Activated CD4-positive, alpha-beta T cell treated with anti-CD3 and anti-CD28 coated beads, Interleukin-10, Interleukin-2, amounts not matched to agents 100 ng/mL and 50 ng/mL, durations not matched to agents 16 hours and 8 hours (primary cell): ENCODE measurements around the gene FSD1L.

Source experiments
- DNase-seq: peaks from one replicate; pipeline ENCODE4 v3.0.0-alpha.2; 2020

Gene FSD1L

DNA sequence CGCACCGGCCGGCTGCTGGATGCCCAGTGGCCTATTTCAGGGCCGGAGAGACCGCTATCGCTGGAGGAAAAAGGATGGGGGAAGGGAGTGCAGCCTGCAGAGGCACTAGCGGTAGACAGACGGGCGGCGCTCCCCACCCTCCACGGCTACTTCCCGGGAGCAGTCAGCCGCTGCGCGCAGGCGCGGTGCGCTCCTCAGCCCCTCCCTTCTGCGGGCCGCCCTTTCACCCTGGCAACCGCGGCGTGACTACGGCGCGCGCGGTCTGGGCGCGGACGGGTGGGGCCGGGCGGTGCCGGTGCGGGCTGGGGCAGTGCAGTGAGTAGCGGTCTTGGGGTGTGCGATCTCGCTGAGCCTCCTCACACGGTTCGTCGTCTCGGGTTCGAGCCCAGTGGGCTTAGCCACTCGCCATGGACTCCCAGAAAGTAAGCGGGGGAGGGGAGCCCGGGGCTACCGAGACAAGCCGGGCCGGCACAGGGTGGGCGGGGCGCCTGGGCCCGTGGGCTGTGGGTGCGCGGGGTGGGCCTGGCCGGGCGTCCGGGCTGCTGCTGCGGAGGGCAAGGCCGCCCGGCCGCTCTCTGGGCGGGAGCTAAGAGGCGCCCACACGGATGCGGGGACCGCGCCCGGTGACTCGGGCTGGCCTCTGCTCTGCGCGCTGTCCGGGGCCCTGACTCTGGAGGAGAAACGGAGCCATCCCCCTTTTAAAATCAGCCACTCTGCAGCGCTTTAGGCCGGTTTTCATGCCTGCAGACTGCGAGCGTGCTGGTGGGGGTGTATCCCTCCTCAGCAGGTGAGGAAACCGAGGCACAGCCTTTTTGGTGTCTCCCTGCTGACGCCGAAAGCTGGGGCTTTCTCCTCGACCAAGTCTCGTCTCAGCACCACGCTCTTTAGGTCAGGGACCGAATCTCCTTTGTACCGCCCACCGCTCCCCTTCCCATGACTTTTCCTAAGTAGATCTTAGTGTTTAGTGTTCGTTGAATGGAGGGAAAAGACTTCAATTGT lies at the start of gene FSD1L:
Gene FSD1L (plus strand): TSS at position 221 of the 999 bp plus-strand sequence. CDS start 187 bp downstream, at position 408.
- DNase-seq: peak; percentile 93

DNA sequence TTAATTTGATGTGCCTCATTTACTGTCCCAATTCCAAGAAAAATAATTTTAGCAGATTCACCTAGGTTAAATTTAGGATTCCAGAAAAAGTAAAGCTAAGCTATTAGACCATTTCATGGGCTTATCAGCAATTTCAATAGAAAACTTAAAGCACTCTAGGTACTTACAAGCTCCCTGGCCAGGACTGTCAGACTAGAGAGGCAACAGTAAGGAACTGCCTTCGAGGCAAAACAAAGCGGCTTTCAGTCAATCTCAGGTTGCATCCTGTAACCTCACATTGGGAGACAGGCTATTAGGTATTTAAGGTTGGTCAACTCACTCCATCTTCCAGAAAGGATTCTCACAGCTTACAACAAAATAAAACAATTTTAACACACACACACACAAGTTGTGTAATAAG lies 48.7 kb upstream of the FSD1L start:
- DNase-seq: no peak

DNA sequence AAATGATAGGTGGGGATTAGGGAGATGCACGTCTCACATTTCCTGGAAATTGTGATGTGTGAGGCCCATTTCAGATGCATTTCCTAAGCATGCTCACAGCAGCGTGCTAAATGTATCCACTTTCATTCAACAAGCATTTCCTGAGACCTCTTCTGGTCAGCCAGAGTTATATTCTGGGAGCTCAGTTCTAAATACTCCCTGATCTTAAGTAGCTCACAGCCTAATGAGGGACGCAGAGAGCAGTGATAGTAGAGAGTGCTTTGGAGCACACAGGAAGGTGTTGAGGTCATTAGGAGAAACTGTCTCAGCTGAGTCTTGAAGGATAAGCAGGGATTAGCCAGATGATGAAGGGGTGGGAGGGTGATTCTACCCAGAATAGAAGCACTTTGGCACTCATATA lies 46.2 kb upstream of the FSD1L start:
- DNase-seq: no peak

DNA sequence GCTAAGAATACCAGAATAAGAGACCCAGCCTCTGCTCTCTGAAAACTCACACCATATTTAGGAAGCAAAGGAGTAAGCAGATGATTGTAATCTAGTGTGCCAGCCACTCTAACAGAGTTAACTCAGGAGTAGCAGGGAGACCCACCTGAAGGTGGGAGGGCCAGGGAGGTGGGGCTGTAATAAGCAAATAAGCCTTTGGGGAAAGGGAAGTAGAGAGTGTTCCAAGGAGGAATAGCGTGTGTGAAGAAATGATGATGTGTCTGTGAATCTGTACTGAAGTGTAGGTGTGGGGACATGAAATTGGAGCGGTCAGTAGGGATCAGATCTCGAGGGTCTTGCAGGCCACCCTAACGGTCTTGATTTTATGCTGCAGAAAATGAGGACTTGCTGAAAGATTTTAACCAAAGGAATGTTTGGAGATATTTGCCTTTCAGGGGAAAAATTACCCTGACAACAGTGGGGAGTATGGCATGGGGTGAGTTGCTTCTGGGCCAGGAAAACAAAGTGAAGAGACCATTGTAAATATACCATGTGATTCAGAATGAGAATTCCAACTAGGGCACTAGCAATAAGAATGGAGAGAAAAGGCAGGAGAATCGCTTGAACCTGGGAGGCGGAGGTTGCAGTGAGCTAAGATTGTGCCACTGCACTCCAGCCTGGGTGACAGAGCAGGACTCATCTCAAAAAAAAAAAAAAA lies 44.1 kb upstream of the FSD1L start:
- no peak for DNase-seq

DNA sequence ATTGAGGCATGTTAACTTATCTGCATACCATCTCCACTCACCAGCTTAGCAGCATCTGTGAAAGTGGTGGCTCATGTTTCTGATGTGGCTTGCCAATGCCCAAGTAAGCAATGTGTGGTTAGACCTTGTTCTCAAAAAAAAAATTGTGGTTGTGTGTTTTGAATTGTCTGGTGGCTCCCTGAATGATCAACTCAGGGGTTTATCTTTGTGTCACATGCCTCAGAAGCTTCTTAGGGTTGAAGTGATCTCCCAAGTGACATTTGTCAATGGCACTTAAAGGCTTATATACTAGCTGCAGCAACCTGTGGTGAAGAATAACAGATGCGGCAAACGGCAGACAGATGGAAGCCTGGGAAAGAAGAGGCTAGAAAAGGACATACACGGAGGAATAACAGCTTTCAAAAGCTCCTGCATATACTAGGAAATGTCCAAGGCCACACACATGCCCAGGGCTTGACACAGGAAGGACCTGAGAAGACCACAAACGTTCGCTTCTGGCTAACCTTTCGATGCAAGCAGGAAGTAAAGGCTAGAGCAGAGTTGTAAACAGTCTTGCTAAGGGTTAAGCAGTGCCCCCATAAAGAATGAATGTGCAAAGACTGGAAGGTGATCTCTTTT lies 42.2 kb upstream of the FSD1L start:
- peak; percentile 88 for DNase-seq

DNA sequence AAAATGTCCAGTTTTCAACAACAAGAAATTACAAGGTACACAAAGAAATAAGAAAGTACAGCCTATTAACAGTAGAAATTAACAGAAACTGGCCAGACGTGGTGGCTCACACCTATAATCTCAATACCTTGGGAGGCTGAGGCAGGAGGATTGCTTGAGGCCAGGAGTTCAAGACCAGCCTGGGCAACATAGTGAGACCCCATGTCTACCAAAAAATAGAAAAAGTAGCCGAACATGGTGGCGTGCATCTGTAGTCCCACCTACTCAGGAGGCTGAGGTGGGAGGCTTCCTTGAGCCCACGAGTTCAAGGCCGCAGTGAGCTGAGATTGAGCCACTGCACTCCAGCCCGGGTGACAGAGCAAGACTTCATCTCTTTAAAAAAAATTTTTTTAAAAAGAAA lies 41.5 kb upstream of the FSD1L start:
- no peak for DNase-seq

DNA sequence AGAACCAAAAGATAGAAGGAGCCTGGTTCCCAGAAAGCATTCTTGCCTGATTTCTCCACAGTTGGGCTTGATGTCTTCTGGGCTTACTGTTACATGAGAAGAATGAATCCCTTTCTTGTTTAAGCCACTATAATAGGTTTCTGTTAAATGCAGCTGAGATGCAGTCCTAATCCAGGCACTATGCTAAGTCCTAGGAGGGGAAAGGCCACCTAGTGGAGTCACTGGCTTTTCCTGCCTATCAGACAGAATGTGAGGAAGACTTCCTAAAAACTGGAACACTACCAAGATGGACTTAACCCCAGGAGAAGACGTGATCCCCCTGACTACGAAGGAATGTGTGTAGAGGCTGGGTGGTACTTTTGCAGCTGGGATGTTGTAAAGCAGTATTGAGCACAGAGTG lies 34.3 kb upstream of the FSD1L start:
- DNase-seq: no peak

DNA sequence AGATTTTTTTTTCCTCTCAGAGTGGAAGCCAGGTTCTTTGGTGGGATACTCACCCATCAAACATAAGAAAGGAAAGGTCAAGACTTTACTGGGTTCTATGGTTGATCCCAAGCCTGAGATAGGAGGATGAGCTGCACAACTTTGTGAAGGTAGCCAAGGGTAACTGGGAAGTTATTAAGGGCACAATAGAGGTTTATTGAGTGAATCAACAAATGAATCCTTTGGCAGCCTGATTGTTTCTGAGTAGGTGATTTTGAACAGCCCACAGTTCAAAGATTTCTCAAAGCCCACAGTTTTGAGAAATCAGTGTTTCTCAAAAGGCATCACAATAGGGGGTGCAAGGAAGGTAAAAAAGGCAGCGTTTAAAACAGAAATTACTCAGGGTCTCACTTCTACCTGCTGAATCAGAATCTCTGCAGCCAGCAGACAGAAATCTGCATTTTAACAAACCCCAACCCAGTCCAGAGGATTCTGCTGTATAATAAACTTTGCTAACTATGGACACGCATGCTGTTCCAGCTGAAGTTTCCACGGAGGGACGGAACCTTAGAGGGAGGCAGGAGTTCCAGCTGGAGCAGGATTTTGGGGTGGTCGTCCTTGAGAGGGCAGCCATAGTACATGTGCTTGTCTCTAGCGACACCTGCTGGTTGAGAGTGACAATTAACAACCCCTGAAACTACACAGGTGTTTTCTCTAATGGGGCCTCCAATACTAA lies 32.7 kb upstream of the FSD1L start:
- DNase-seq: peak; percentile 64

DNA sequence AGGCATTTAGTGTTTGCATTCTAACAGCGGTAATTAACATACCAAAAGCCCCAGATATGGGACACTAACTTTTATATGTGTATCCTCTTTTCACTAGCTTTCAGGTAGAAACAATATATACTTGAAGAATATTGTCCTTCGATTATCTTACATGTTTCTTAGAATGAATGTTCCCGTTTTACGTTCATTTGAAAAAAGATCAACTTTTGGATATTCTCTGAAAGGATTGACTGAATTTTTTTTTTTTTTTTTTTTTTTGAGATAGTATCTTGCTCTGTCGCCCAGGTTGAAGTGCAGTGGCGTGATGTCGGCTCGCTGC lies 32.2 kb upstream of the FSD1L start:
- no peak for DNase-seq

DNA sequence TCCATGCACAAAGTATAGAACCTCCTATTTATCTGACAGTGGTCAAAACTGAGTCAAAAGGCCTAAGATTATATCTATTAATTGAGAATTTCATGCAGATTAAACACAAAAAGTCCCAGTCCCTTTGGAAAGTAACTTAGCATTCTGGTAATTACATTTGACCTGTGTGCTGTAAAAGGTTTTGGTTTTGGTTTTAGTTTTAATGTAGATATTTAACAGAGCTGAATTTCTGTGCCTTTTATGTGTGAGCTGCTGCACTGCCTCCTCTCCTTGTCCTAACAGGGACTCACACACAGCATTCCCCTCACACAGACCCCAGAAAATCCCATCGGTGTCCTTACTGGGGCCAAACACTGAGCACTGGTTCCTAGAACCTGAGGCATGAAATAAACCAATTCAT lies 31.0 kb upstream of the FSD1L start:
- DNase-seq: no peak

DNA sequence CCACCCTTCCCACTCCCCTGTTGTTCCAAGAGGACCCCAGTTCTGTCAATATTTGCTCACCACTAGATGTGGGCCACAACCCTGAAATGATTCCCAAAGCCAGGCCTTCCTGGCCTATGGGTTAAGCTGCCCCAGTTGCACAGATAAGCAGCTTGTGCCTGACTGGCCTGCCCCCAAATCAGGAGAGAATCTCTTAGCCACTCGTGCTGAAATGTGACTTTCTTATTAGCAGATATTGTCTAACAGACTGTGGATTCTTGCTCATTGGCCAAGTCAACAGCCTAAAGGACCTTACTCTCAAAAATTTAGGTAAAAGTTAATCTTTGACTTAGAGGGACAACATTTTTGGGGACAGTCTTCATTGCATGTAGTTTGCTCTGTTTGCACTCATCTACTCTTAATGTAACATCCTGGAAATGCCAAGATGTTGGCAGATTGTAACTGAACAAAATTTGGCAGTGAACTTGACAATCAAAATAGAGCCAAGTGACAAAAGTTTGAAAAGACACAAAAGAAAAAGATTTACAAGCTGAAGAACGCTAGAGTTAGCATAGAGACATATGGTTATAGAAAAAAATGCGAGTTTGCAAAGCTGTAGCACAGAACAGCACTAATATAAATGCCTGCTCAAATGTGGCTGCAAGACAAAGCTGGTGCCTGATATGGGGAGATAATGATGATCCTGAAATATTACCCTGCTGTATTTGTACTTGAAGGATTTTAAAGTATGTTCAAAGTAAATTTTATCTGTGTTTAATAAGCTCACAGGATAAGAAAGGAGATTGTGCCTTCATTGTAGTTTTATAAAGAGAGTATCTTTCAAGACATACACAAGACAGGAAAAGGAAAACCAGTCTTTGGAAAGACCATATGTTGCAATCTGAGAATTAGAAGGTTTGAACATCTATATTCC lies 29.0 kb upstream of the FSD1L start:
- DNase-seq: no peak

DNA sequence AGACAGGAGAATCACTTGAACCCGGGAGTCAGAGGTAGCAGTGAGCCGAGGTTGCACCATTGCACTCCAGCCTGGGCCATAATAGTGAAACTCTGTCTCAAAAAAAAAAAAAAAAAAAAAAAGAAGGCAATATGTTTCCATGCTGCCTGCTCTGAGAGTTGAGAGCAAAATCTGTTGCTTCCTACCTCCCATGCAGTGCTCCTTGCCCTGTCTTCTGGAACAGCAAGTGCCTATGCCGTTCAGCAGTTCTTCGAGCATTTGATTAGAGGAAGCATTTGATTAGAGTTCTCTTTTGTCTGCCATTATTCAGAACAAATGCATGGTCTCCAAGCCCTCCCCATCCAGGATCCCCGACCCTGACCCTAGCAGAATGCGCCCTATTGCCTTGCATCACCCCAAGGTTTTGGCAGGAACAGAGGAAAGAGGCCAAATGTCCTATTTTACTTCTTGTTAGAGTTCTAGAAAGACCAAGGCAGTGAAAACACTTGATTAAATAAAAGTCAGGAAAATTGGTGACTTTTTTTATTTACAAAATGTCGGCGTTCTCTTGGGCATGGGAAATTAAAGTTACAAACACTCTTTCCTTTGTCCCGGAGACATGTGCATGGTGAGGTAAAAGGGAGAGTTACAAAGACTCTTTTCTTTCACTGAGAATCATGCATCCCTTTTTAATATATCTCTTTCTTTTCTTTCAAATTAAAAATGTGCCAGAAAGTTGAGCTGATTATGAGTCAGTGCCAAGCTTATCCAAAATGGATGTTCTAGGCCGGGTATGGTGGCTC lies 27.8 kb upstream of the FSD1L start:
- no peak for DNase-seq

DNA sequence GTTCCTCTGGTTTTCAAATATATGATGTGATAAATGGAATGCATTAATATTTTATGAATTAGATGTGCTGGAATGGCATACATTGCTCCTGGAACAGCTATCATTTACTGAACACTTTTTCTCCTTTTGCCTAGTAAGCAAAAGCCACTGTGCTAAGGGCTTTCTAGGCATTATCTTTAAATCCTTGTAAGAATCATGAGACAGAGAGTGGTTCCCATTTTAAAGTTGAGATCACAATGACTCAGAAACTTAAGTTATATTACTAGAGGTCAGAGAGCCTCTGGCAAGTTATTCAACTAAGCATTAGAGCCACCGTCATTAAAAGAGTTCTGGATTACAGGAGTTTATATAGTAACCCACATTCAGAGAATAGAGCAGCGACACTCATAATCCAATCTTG lies 26.7 kb upstream of the FSD1L start:
- DNase-seq: no peak

DNA sequence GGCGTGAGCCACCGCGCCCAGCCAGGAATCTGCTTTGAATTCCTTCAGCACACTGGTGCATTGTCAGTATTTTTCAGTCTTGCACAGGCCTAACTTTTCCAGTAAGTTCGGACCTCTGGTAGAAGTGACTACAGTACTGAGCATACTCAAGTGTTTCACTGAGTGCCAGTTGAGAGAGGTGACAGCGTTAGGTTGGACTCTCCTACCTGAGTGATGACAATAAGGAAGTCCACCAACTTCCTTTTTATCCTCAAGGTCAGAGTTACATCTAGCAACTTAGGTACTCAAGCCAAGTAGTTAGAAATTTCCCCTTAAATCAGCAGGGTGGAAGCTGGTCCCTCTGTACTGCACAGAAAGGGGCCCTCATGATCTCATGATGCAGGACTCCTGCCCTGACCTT lies 26.0 kb upstream of the FSD1L start:
- no peak for DNase-seq

DNA sequence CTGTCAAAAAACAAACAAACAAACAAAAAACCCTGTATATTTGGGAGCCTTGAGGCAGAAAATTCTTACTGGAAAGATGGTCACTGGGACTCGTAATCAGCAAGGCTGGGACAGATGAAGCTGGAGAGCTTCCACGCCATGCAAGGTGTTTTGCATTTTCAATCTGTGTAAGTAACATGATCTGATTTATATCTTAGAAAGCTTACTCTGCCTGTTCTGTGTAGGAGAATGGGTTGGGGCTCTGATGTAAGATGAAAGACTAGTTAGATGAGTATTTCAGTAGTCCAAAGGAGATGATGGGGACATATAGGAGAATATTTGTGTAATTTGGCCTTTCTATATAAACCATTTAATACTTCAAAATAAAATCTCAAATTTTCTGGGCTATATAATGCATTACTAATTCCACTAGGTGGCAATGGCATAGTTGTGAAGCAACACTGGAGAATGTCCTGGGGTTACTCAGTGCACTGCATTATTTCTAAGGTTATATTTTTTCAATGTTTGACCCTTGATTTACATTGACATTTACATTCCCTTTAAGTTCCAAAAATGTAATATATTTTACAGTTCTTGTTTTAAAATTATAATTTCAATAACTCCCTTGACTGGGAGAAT lies 21.9 kb upstream of the FSD1L start:
- peak; percentile 10 for DNase-seq

DNA sequence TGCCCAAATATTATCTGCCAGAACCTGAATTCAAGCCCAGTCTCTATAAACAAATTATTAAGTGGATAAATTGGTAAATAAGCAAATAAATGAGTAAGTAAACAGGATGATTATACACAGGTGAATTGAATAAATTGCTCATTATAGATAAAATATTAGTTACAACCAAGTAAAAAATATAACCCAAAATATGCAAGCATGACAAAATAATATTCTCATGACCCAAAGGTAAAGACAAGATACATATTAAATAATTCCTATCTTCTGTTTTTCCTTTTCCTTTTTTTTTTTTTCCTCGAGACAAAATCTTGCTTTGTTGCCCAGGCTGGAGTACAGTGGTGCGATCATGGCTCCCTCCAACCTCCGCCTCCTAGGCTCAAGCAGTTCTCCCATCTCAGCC lies 21.2 kb upstream of the FSD1L start:
- no peak for DNase-seq

DNA sequence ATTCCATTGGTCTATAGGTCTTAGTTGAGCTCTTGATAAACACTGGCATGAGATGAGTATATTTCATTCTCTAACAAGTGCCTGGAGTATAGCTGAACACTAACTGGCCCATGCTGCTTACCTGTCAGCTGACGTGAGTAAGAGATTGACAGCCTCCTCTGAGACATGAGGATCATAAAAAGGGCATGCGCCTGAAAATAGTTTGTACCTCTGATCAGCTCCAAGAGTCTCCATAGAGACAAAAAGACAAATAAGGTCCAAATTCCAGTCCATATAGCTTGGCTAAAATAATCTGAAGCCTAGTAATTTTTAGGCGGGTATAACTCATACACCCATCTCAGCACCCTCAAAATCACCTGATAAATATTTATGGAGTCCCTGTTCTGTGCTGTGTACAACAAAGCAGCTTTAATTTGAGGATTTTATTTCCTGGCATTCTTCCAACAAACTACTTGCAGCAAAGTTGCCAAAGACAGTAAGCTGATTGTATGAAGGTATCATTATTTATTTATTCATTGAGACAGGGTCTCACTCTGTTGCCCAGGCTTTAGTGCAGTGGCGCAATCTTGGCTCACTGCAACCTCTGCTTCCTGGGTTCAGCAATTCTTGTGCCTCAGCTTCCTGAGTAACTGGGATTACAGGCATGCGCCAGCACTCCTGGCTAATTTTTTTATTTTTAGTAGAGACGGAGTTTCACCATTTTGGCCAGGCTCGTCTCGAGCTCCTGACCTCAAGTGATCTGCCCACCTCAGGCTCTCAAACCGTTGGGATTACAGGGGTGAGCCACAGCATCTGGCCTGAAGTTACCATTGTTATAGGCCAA lies 16.2 kb upstream of the FSD1L start:
- no peak for DNase-seq

DNA sequence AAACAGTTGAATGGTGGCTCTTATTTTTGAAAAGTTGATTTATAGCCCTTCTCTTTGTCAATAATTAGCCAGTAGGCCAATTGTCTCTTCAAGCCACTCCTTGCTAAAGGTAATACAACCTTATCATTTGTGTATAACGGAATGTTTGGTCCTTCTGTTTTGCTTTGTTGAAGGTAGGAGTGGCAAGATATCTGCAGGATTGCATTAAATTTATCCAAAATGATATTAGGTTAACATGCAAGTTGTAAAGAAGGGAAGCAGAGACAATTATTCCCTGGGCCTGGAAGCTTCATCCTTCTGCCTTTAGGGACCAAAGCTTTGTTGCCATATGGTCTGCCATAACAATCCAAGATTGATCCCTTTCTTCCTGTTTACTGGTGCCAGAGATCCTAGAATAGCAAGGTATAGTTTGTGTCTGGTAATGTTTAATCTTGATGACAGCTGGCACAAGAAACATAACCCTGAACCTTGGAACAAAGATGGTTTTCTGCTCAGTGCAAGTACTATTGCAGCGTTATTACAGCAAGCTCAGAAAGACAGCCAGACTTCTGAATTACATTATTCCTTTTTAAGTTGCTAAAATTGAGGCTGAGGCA lies 15.5 kb upstream of the FSD1L start:
- no peak for DNase-seq

DNA sequence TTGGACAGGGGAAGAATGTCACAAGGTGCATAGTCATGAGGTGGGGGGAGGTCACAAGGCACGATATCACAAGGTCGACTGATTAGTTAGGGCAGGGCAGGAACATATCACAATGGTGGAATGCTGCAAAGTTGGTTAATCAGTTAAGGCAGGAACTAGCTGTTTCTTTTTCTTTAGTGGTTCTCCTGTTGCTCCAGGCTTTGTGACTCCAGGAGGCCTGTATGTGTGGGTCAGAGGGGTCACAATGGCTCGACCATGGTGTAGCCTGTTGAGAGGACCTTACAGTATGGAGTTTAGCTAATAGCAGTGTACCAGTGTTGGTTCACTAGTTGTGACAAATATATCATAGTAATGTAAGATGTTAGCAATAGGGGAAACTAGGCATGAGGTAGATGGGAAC lies 12.4 kb upstream of the FSD1L start:
- no peak for DNase-seq
